HCT116 (cell line): Measurements from ENCODE around the gene MDH1. TPM values are rescaled to one million over a fixed set of nuclear protein-coding genes. Genes with fewer than 3 reads are reported as not detected.

Experiments used
- ATAC-seq: fragments of 200-7000 bp; cut with Tn5 transposase; 2 replicates; pipeline ENCODE4 v1.9.1; 2020; ENCODE audit warnings: mild to moderate bottlenecking, moderate library complexity
- BruUV-seq: library from RNA; stranded (reverse); fragments of 400-500 nt; replicated peaks from 2 replicates; lab custom pipeline; 2021; lab: Mats Ljungman, UMichigan
- CTCF ChIA-PET: fragments of 300-600 bp; sonication (Branson Sonifier 250); formaldehyde crosslinking; loops from one replicate; lab custom pipeline; 2021; ENCODE audit warnings: antibody characterized with exemption; lab: Charles Lee
- POLR2A ChIA-PET: fragments of 300-600, 350-600 bp; sonication (Branson Sonifier 250); formaldehyde crosslinking; loops from one replicate; lab custom pipeline; 2021; ENCODE audit warnings: antibody characterized with exemption; lab: Charles Lee
- RAD21 ChIA-PET, 2 experiments: fragments of 300-600 bp; sonication (Branson Sonifier 250); formaldehyde crosslinking; loops; one replicate each; lab custom pipeline; 2023; ENCODE audit warnings: low total read pairs in 2 of 2; ENCODE audit not compliant: uncharacterized antibody in 2 of 2, unreplicated experiment in 2 of 2, low non-redundant PET in 1 of 2; lab: Charles Lee
- DNase-seq: peaks from one replicate; pipeline ENCODE4 v3.0.0-alpha.2; 2010; ENCODE audit warnings: low read depth, low spot score
- H2AFZ ChIP-seq: fragments of 200-600 bp; shearing (Covaris generic), sonication (generic); 2 replicates; pipeline ENCODE4 v1.6.1; 2017; ENCODE audit warnings: low read depth, mixed run types, mixed read lengths, antibody characterized with exemption, low read length; ENCODE audit not compliant: poor library complexity, severe bottlenecking
- H3K27ac ChIP-seq: 2 replicates; pipeline ENCODE4 v1.5.1; 2012; ENCODE audit warnings: low read depth, low read length
- H3K27me3 ChIP-seq: fragments of 200-600 bp; sonication (generic); 2 replicates; pipeline ENCODE4 v1.6.1; 2016; ENCODE audit warnings: mixed run types, low read length, mixed read lengths; ENCODE audit not compliant: insufficient read depth
- H3K36me3 ChIP-seq, 2 experiments: fragments of 200-500 bp in 1 of 2; fragments of 200-600 bp in 1 of 2; sonication (Bioruptor generic) in 1 of 2; sonication (generic) in 1 of 2; 2 replicates each; pipeline versions ENCODE4 v1.5.1 to v1.6.1; 2014 to 2016; ENCODE audit warnings: low read length in 2 of 2, inconsistent platforms in 1 of 2, mixed read lengths in 1 of 2, mixed run types in 1 of 2; ENCODE audit not compliant: insufficient read depth in 2 of 2, control insufficient read depth in 1 of 2
- H3K4me1 ChIP-seq, 2 experiments: fragments of 200-600 bp in 1 of 2; sonication (generic) in 1 of 2; 2 replicates each; pipeline versions ENCODE4 v1.5.1 to v1.6.1; 2012 to 2017; ENCODE audit warnings: low read length in 2 of 2, inconsistent platforms in 1 of 2, mild to moderate bottlenecking in 1 of 2, mixed read lengths in 1 of 2, mixed run types in 1 of 2, moderate library complexity in 1 of 2; ENCODE audit not compliant: insufficient read depth in 2 of 2, control insufficient read depth in 1 of 2
- H3K4me2 ChIP-seq: fragments of 200-600 bp; sonication (generic); 2 replicates; pipeline ENCODE4 v1.6.1; 2017; ENCODE audit warnings: mixed run types, low read length, mixed read lengths
- H3K4me3 ChIP-seq, 2 experiments: fragments of 200-600 bp in 1 of 2; sonication (generic) in 1 of 2; replicated peaks in 1 of 2; 2 replicates each; pipeline ENCODE4 v1.5.1; 2011 to 2016; ENCODE audit warnings: low read length in 2 of 2, control low read depth in 1 of 2, low read depth in 1 of 2, mild to moderate bottlenecking in 1 of 2, mixed read lengths in 1 of 2, mixed run types in 1 of 2
- H3K79me2 ChIP-seq: fragments of 200-600 bp; sonication (generic); 2 replicates; pipeline ENCODE4 v1.6.1; 2017; ENCODE audit warnings: mild to moderate bottlenecking, mixed run types, low read length, moderate library complexity, mixed read lengths; ENCODE audit not compliant: insufficient read depth
- H3K9ac ChIP-seq: fragments of 200-600 bp; sonication (generic); 2 replicates; pipeline ENCODE4 v1.6.1; 2016; ENCODE audit warnings: low read length, mixed read lengths
- H3K9me2 ChIP-seq: fragments of 200-600 bp; sonication (generic), shearing (Covaris generic); 2 replicates; pipeline ENCODE4 v1.6.1; 2017; ENCODE audit warnings: mixed run types, mild to moderate bottlenecking, moderate library complexity; ENCODE audit not compliant: insufficient read depth
- H3K9me3 ChIP-seq, 2 experiments: fragments of 200-500 bp in 1 of 2; fragments of 200-600 bp in 1 of 2; sonication (Bioruptor generic) in 1 of 2; sonication (generic) in 1 of 2; 2 replicates each; pipeline ENCODE4 v1.6.1; 2014 to 2017; ENCODE audit warnings: low read length in 2 of 2, mixed read lengths in 2 of 2, inconsistent platforms in 1 of 2, low read depth in 1 of 2, mild to moderate bottlenecking in 1 of 2, mixed run types in 1 of 2, moderate library complexity in 1 of 2; ENCODE audit not compliant: control insufficient read depth in 1 of 2, insufficient read depth in 1 of 2
- H4K20me1 ChIP-seq: fragments of 200-600 bp; sonication (generic), shearing (Covaris generic); 2 replicates; pipeline ENCODE4 v1.6.1; 2017; ENCODE audit warnings: mixed run types, mild to moderate bottlenecking, moderate library complexity; ENCODE audit not compliant: insufficient read depth
- ATF3 ChIP-seq: IDR thresholded peaks from 2 replicates; pipeline ENCODE4 v1.6.1; 2012
- CBX3 ChIP-seq: IDR thresholded peaks from 2 replicates; pipeline ENCODE4 v1.6.1; 2012; ENCODE audit warnings: low read depth
- CEBPB ChIP-seq: IDR thresholded peaks from 2 replicates; pipeline ENCODE4 v1.6.1; 2012; ENCODE audit warnings: low read depth
- ELF1 ChIP-seq: IDR thresholded peaks from 2 replicates; pipeline ENCODE4 v1.6.1; 2012; ENCODE audit warnings: low read depth, borderline replicate concordance
- EZH2 ChIP-seq: fragments of 200-600 bp; sonication (generic); IDR thresholded peaks from 2 replicates; pipeline ENCODE4 v1.6.1; 2017; ENCODE audit warnings: antibody characterized with exemption, mixed run types
- EZH2phosphoT487 ChIP-seq: fragments of 200-600 bp; IDR thresholded peaks from 2 replicates; pipeline ENCODE4 v1.6.1; 2018; ENCODE audit warnings: antibody characterized with exemption, borderline replicate concordance
- FOSL1 ChIP-seq: IDR thresholded peaks from 2 replicates; pipeline ENCODE4 v1.6.1; 2012; ENCODE audit warnings: low read depth
- JUND ChIP-seq: IDR thresholded peaks from 2 replicates; pipeline ENCODE4 v1.6.1; 2012
- POLR2AphosphoS5 ChIP-seq: IDR thresholded peaks from 2 replicates; pipeline ENCODE4 v1.6.1; 2011; ENCODE audit warnings: mild to moderate bottlenecking, low read depth, low read length, moderate library complexity
- SRF ChIP-seq: IDR thresholded peaks from 2 replicates; pipeline ENCODE4 v1.6.1; 2012; ENCODE audit warnings: low read depth
- TCF7L2 ChIP-seq: IDR thresholded peaks from 2 replicates; pipeline ENCODE4 v1.7.0; 2011; ENCODE audit warnings: borderline replicate concordance, inconsistent platforms; ENCODE audit not compliant: insufficient read depth, insufficient read length; ENCODE audit errors: extremely low read depth
- ZFX ChIP-seq: fragments of 450-650 bp; IDR thresholded peaks from 2 replicates; pipeline ENCODE4 v1.6.1; 2017
- ZNF274 ChIP-seq: fragments of 200-500 bp; sonication (Bioruptor generic); IDR thresholded peaks from 2 replicates; pipeline ENCODE4 v1.6.1; 2014; ENCODE audit warnings: mild to moderate bottlenecking, low read depth, low read length, inconsistent platforms
- intact Hi-C: fragments of 100-400 bp; cut with micrococcal nuclease; formaldehyde crosslinking; loops from 2 replicates; pipeline ENCODE4 v1.10.0; 2022
- total RNA-seq: library from RNA; stranded (reverse); gene quantifications from one replicate; pipeline ENCODE4 v1.2.1, GENCODE V29; 2021; ENCODE audit not compliant: unreplicated experiment
- TF ChIP-seq, protein P1 (sequence below): IDR thresholded peaks from 2 replicates; pipeline ENCODE4 v1.6.1; 2011; ENCODE audit warnings: mild to moderate bottlenecking, low read length, moderate library complexity; ENCODE audit not compliant: insufficient replicate concordance; ENCODE audit errors: extremely low read depth
- TF ChIP-seq, protein P2 (sequence below): IDR thresholded peaks from 2 replicates; pipeline ENCODE4 v1.6.1; 2012; ENCODE audit warnings: low read depth
- TF ChIP-seq, protein P3 (sequence below), 3 experiments: fragments of 200-600 bp in 1 of 3; sonication (generic) in 1 of 3; IDR thresholded peaks in 2 of 3; conservative IDR thresholded peaks in 1 of 3; 2 replicates each; pipeline ENCODE4 v1.5.1; 2012 to 2017; ENCODE audit warnings: low read depth in 2 of 3, low read length in 2 of 3, antibody characterized with exemption in 1 of 3, borderline replicate concordance in 1 of 3, control low read depth in 1 of 3, mild to moderate bottlenecking in 1 of 3, mixed read lengths in 1 of 3, mixed run types in 1 of 3, moderate library complexity in 1 of 3; ENCODE audit not compliant: insufficient read depth in 1 of 3

Gene MDH1
- total RNA-seq, 1 experiment from 2014 or later, result 192 TPM

GRCh38 chr2:63589148-63589958 is 590 bp downstream of the MDH1 start (continued):
- TF ChIP-seq, protein P1, sequence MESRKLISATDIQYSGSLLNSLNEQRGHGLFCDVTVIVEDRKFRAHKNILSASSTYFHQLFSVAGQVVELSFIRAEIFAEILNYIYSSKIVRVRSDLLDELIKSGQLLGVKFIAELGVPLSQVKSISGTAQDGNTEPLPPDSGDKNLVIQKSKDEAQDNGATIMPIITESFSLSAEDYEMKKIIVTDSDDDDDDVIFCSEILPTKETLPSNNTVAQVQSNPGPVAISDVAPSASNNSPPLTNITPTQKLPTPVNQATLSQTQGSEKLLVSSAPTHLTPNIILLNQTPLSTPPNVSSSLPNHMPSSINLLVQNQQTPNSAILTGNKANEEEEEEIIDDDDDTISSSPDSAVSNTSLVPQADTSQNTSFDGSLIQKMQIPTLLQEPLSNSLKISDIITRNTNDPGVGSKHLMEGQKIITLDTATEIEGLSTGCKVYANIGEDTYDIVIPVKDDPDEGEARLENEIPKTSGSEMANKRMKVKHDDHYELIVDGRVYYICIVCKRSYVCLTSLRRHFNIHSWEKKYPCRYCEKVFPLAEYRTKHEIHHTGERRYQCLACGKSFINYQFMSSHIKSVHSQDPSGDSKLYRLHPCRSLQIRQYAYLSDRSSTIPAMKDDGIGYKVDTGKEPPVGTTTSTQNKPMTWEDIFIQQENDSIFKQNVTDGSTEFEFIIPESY, result no peak
- no peak for TF ChIP-seq CBX3
- TF ChIP-seq ZNF274, result no peak
- no peak for TF ChIP-seq POLR2AphosphoS5
- no peak for TF ChIP-seq EZH2phosphoT487

- no peak for ATAC-seq
- TF ChIP-seq ELF1 (no peak), CEBPB (no peak), TCF7L2 (no peak), ZFX (no peak), JUND (no peak), SRF (no peak), EZH2 (no peak), FOSL1 (no peak), POLR2AphosphoS5 (no peak), ATF3 (no peak)
- TF ChIP-seq, protein P2, sequence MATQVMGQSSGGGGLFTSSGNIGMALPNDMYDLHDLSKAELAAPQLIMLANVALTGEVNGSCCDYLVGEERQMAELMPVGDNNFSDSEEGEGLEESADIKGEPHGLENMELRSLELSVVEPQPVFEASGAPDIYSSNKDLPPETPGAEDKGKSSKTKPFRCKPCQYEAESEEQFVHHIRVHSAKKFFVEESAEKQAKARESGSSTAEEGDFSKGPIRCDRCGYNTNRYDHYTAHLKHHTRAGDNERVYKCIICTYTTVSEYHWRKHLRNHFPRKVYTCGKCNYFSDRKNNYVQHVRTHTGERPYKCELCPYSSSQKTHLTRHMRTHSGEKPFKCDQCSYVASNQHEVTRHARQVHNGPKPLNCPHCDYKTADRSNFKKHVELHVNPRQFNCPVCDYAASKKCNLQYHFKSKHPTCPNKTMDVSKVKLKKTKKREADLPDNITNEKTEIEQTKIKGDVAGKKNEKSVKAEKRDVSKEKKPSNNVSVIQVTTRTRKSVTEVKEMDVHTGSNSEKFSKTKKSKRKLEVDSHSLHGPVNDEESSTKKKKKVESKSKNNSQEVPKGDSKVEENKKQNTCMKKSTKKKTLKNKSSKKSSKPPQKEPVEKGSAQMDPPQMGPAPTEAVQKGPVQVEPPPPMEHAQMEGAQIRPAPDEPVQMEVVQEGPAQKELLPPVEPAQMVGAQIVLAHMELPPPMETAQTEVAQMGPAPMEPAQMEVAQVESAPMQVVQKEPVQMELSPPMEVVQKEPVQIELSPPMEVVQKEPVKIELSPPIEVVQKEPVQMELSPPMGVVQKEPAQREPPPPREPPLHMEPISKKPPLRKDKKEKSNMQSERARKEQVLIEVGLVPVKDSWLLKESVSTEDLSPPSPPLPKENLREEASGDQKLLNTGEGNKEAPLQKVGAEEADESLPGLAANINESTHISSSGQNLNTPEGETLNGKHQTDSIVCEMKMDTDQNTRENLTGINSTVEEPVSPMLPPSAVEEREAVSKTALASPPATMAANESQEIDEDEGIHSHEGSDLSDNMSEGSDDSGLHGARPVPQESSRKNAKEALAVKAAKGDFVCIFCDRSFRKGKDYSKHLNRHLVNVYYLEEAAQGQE, result no peak
- TF ChIP-seq, protein P3, sequence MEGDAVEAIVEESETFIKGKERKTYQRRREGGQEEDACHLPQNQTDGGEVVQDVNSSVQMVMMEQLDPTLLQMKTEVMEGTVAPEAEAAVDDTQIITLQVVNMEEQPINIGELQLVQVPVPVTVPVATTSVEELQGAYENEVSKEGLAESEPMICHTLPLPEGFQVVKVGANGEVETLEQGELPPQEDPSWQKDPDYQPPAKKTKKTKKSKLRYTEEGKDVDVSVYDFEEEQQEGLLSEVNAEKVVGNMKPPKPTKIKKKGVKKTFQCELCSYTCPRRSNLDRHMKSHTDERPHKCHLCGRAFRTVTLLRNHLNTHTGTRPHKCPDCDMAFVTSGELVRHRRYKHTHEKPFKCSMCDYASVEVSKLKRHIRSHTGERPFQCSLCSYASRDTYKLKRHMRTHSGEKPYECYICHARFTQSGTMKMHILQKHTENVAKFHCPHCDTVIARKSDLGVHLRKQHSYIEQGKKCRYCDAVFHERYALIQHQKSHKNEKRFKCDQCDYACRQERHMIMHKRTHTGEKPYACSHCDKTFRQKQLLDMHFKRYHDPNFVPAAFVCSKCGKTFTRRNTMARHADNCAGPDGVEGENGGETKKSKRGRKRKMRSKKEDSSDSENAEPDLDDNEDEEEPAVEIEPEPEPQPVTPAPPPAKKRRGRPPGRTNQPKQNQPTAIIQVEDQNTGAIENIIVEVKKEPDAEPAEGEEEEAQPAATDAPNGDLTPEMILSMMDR (IDR thresholded peaks at IDR 0.05 in 2 of 3, conservative IDR thresholded peaks at IDR 0.05 in 1 of 3; ENCODE audit: borderline replicate concordance in 1 of 3, insufficient read depth in 1 of 3, low read depth in 2 of 3, low read length in 2 of 3), result no peak
Observed at GRCh38 chr2:63590626-63591408, 2.1 kb downstream of the MDH1 start.

More at GRCh38 chr2:63590626-63591408, 2.1 kb downstream of the MDH1 start:
- H4K20me1 ChIP-seq, result no peaks in the 10 kb centered on the region
- no peak overlapping the region for H2AFZ ChIP-seq
- no TSS peak for BruUV-seq
- ChIA-PET POLR2A (no interaction called here), CTCF (no interaction called here), RAD21 (no interaction called here)
- H3K4me1 ChIP-seq, result peaks cover 10 to 21% of the 10 kb centered on the region in 2 experiments; a peak in 3 of 4 replicates
- no peak for DNase-seq
- peaks cover 10 to 23% of the 10 kb centered on the region in 2 experiments for H3K36me3 ChIP-seq
- no peak overlapping the region for H3K27ac ChIP-seq
- H3K9me3 ChIP-seq, result no peaks in the 10 kb centered on the region
- H3K9me2 ChIP-seq, result no peaks in the 10 kb centered on the region
- intact Hi-C loops, result loop anchor here (5.0 kb wide), 1 partner anchor 271 kb away; no protein-coding TSS in a partner anchor
- H3K9ac ChIP-seq, result no peak overlapping the region
- no peak overlapping the region for H3K4me3 ChIP-seq
- no peaks in the 10 kb centered on the region for H3K27me3 ChIP-seq
- peak overlapping the region; percentile 87; the same call in 1 of the 2 replicates for H3K4me2 ChIP-seq
- H3K79me2 ChIP-seq, result peaks cover 73% of the 10 kb centered on the region
